K562 (cell line): ENCODE measurements around the gene JAKMIP1.

Experiments used
- GTF2F1 ChIP-seq: IDR thresholded peaks from 2 replicates; pipeline ENCODE4 v1.6.1; 2011; ENCODE audit warnings: low read depth, low read length, improper control_type of control experiment
- RCOR1 ChIP-seq, 2 experiments: IDR thresholded peaks; 2 replicates each; pipeline ENCODE4 v1.6.1; 2012; ENCODE audit warnings: low read depth in 2 of 2, low read length in 2 of 2, borderline replicate concordance in 1 of 2, improper control_type of control experiment in 1 of 2
- TAF1 ChIP-seq: IDR thresholded peaks from 2 replicates; pipeline ENCODE4 v1.6.1; 2011; ENCODE audit warnings: mild to moderate bottlenecking, low read length, moderate library complexity; ENCODE audit not compliant: insufficient read depth, control insufficient read depth, severe bottlenecking; ENCODE audit errors: extremely low read depth
- ZNF274 ChIP-seq: IDR thresholded peaks from 2 replicates; pipeline ENCODE4 v1.6.1; 2011; ENCODE audit warnings: low read depth, mild to moderate bottlenecking, low read length, moderate library complexity, borderline replicate concordance
- TF ChIP-seq, protein P1 (sequence below), 3 experiments: IDR thresholded peaks in 2 of 3; conservative IDR thresholded peaks in 1 of 3; 2 replicates each; pipeline ENCODE4 v1.5.1; 2011 to 2012; ENCODE audit warnings: low read length in 3 of 3, mild to moderate bottlenecking in 3 of 3, control low read depth in 2 of 3, improper control_type of control experiment in 1 of 3, inconsistent platforms in 1 of 3, low read depth in 1 of 3, mixed read lengths in 1 of 3, moderate library complexity in 1 of 3; ENCODE audit not compliant: insufficient read depth in 2 of 3

DNA sequence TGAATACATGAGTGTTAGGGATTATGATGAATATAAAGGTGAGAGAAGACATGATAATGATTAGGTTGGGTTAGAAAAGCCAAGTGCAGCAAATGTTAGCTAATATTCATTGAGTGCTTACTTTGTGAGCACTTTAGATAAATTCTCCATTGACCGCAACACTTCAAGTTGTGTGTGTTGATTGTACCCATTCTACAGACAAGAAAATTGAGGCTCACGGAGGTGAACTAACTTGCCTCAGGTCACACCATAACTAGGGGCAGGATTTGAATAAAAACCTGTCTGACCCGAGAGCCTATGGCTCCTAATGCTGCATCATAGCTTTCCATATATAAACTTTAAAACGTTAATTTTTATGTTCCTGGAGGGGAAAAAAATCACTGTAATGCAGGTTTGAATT, 167.0 kb downstream of the JAKMIP1 start:
- TF ChIP-seq, protein P1, sequence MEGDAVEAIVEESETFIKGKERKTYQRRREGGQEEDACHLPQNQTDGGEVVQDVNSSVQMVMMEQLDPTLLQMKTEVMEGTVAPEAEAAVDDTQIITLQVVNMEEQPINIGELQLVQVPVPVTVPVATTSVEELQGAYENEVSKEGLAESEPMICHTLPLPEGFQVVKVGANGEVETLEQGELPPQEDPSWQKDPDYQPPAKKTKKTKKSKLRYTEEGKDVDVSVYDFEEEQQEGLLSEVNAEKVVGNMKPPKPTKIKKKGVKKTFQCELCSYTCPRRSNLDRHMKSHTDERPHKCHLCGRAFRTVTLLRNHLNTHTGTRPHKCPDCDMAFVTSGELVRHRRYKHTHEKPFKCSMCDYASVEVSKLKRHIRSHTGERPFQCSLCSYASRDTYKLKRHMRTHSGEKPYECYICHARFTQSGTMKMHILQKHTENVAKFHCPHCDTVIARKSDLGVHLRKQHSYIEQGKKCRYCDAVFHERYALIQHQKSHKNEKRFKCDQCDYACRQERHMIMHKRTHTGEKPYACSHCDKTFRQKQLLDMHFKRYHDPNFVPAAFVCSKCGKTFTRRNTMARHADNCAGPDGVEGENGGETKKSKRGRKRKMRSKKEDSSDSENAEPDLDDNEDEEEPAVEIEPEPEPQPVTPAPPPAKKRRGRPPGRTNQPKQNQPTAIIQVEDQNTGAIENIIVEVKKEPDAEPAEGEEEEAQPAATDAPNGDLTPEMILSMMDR (IDR thresholded peaks at IDR 0.05 in 2 of 3, conservative IDR thresholded peaks at IDR 0.05 in 1 of 3; ENCODE audit: insufficient read depth in 2 of 3, low read depth in 1 of 3, low read length in 3 of 3) = no peak
- no peak for TF ChIP-seq TAF1
- no peak for TF ChIP-seq ZNF274
- no peak for TF ChIP-seq RCOR1 (IDR thresholded peaks at IDR 0.05; ENCODE audit: borderline replicate concordance in 1 of 2, low read depth in 2 of 2, low read length in 2 of 2)
- TF ChIP-seq GTF2F1 = no peak
